Kidney (tissue), 14 donors: ENCODE measurements around the gene PTPRG. TPM values are rescaled to one million over a fixed set of nuclear protein-coding genes. Genes with fewer than 3 reads are reported as not detected.

Source experiments
- DNase-seq, 5 donors: peaks; one replicate each; pipeline ENCODE4 v3.0.0-alpha.2; 2013 to 2020
- FAIRE-seq: peaks from 2 replicates; lab custom pipeline; 2012; peaks lifted over from hg19 to GRCh38; lab: Jason Lieb, UNC
- H3K27ac ChIP-seq, 2 donors: one replicate each; pipeline ENCODE4 v1.7.0; 2013; ENCODE audit warnings: low read depth in 2 of 2, low read length in 2 of 2, inconsistent platforms in 1 of 2
- H3K27me3 ChIP-seq: one replicate; pipeline ENCODE4 v1.7.1; 2013; ENCODE audit warnings: low read length, inconsistent platforms; ENCODE audit not compliant: control insufficient read depth, insufficient read depth
- H3K36me3 ChIP-seq, 3 donors: one replicate each; pipeline versions ENCODE4 v1.7.0 to v1.7.1; 2013; ENCODE audit warnings: low read length in 3 of 3, control low read depth in 1 of 3, inconsistent platforms in 1 of 3; ENCODE audit not compliant: insufficient read depth in 3 of 3, control insufficient read depth in 2 of 3
- H3K4me1 ChIP-seq, 3 donors: one replicate each; pipeline versions ENCODE4 v1.7.0 to v1.7.1; 2013; ENCODE audit warnings: low read length in 3 of 3, inconsistent platforms in 1 of 3, low read depth in 1 of 3; ENCODE audit not compliant: control insufficient read depth in 2 of 3, insufficient read depth in 2 of 3
- H3K4me3 ChIP-seq, 3 donors: one replicate each; pipeline versions ENCODE4 v1.7.0 to v1.8.1; 2013; ENCODE audit warnings: low read length in 3 of 3, control low read depth in 1 of 3, inconsistent platforms in 1 of 3
- H3K9ac ChIP-seq, 3 donors: one replicate each; pipeline versions ENCODE4 v1.7.0 to v1.7.1; 2013; ENCODE audit warnings: low read length in 3 of 3, control low read depth in 1 of 3, inconsistent platforms in 1 of 3
- H3K9me3 ChIP-seq, 3 donors: one replicate each; pipeline versions ENCODE4 v1.7.0 to v1.7.1; 2013; ENCODE audit warnings: low read length in 3 of 3, control low read depth in 1 of 3, inconsistent platforms in 1 of 3; ENCODE audit not compliant: control insufficient read depth in 2 of 3, insufficient read depth in 1 of 3
- intact Hi-C: fragments of 100-400 bp; cut with DNase I; formaldehyde crosslinking; loops from one replicate; pipeline ENCODE4 v1.11.1; 2022
- polyA plus RNA-seq: library from polyadenylated mRNA; stranded (reverse); fragments of 350-450 nt; fragmentation: Illumina TruSeq; extraction: RNeasy Lipid Tissue Mini Kit (QIAGEN cat#74804); gene quantifications from one replicate; pipeline ENCODE4 v1.2.3, GENCODE V29; 2014; ENCODE audit warnings: low read depth, low replicate concordance; ENCODE audit not compliant: insufficient read depth
- total RNA-seq: library from RNA; stranded (reverse); fragmentation: NEBNext Ultra II Directional; extraction: Animal tissue kit (Norgen Biotek cat#: 25700); gene quantifications from one replicate; pipeline ENCODE4 v1.2.1, GENCODE V29; 2021
- TF ChIP-seq, protein P1 (sequence below): IDR thresholded peaks from 3 replicates; pipeline ENCODE4 v1.5.1; 2012; ENCODE audit warnings: mild to moderate bottlenecking, moderate library complexity, borderline replicate concordance; ENCODE audit not compliant: insufficient read depth; ENCODE audit errors: extremely low read depth
- donor health status: control.
- donor health status: control.
- donor health status: control.
- donor health status: control.
- donor health status: control.
- donor health status: DM: yes; HTN: yes; CAD: no.
- donor health status: Normal renal cell carcinoma (clear cell type).

PTPRG gene
- total and polyA plus RNA-seq, 2 donors from 2014 or later: 9.2 to 154 TPM

DNA sequence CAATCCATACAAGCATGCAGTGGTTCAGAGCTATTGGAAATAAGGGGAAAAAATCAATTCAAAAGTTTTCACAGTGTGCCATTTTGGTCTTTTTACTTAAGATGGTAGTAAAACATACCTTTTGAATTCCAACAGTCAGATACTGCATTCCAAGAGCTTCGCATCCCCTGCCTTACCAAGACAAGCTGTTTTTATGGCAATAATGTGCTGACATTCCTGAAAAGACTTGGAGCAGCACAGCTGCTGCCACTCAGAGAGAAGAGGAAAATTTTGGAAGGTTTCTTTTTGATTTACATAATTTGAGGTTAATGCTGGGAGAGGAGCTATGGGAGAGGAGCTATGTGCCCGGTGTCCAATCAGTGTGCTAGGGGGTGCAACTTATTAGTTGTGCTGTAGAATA, 663.7 kb downstream of the PTPRG start:
- no peaks in the 10 kb centered on the region for H3K4me1 ChIP-seq
- FAIRE-seq: no peak
- H3K9ac ChIP-seq: no peak overlapping the region
- intact Hi-C loops: no loop called here
- TF ChIP-seq, protein P1, sequence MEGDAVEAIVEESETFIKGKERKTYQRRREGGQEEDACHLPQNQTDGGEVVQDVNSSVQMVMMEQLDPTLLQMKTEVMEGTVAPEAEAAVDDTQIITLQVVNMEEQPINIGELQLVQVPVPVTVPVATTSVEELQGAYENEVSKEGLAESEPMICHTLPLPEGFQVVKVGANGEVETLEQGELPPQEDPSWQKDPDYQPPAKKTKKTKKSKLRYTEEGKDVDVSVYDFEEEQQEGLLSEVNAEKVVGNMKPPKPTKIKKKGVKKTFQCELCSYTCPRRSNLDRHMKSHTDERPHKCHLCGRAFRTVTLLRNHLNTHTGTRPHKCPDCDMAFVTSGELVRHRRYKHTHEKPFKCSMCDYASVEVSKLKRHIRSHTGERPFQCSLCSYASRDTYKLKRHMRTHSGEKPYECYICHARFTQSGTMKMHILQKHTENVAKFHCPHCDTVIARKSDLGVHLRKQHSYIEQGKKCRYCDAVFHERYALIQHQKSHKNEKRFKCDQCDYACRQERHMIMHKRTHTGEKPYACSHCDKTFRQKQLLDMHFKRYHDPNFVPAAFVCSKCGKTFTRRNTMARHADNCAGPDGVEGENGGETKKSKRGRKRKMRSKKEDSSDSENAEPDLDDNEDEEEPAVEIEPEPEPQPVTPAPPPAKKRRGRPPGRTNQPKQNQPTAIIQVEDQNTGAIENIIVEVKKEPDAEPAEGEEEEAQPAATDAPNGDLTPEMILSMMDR: no peak
- no peaks in the 10 kb centered on the region for H3K27me3 ChIP-seq
- peak in 1 of 5 donors; percentile 36 for DNase-seq
- H3K27ac ChIP-seq: no peak overlapping the region
- H3K9me3 ChIP-seq: no peaks in the 10 kb centered on the region
- peaks cover under 1 to 10% (median 2%) of the 10 kb centered on the region in 3 donors for H3K36me3 ChIP-seq
- H3K4me3 ChIP-seq: no peak overlapping the region

DNA sequence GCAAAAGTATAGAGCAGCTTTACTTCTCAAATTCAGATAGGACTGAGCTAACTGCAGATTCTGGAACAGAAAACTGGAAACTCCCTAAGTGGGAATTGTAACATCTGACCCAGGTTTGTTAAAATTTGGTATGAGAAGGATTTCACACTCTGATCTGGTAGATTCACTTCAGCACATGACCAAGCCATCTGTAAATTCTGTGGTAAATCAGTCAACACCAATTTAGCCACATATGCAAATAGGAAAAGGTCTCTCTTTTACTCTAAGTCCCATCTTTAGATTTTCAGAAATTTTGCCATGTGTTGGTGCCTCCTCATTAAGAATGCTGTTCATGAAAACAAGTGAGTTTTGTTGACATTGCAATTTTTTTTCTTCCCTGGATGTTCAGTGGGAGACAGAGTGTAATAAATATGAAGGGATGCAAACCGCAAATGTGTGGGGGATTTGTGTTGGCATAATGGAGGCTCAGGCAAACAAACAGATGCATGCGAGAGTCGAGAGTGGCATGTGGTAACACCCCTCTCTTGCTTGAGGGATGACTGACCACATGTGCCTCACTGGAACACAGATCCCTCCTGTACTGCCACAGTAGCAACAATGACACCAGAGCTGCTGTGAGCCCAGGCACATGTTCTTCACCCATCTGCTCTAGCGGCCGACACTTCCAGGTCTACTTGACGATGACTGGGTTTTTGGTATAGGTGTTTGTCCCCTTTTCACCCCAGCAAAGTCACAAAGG, 665.4 kb downstream of the PTPRG start:
- TF ChIP-seq, protein P1: no peak

GRCh38 chr3:62228467-62228866, 667.1 kb downstream of the PTPRG start:
- Histone ChIP-seq H3K27me3 (no peaks in the 10 kb centered on the region), H3K9ac (no peak overlapping the region)
- FAIRE-seq: peak; percentile 39

More for the DNA sequence above, 665.4 kb downstream of the PTPRG start:
- DNase-seq (no peak), FAIRE-seq (no peak)
- Histone ChIP-seq H3K27me3 (no peaks in the 10 kb centered on the region), H3K9ac (no peak overlapping the region), H3K36me3 (peaks cover 0 to 5% (median 0%) of the 10 kb centered on the region in 3 donors), H3K27ac (no peak overlapping the region), H3K4me1 (no peaks in the 10 kb centered on the region), H3K9me3 (no peaks in the 10 kb centered on the region), H3K4me3 (no peak overlapping the region)
- intact Hi-C loops: no loop called here

More at GRCh38 chr3:62228467-62228866, 667.1 kb downstream of the PTPRG start:
- Histone ChIP-seq H3K9me3 (no peaks in the 10 kb centered on the region), H3K4me1 (no peaks in the 10 kb centered on the region), H3K27ac (peak overlapping the region; percentile 53 to 62), H3K4me3 (no peak overlapping the region), H3K36me3 (no peaks in the 10 kb centered on the region)
- no peak for DNase-seq
- TF ChIP-seq, protein P1: no peak
- intact Hi-C loops: no loop called here
